Raji (cell line): Measurements from ENCODE around the gene TACR1.

Experiments
- POLR2A ChIP-seq: IDR thresholded peaks from 2 replicates; pipeline ENCODE4 v1.6.1; 2011; ENCODE audit warnings: low read depth, low read length, control low read depth; ENCODE audit not compliant: insufficient read depth

Gene TACR1, protein sequence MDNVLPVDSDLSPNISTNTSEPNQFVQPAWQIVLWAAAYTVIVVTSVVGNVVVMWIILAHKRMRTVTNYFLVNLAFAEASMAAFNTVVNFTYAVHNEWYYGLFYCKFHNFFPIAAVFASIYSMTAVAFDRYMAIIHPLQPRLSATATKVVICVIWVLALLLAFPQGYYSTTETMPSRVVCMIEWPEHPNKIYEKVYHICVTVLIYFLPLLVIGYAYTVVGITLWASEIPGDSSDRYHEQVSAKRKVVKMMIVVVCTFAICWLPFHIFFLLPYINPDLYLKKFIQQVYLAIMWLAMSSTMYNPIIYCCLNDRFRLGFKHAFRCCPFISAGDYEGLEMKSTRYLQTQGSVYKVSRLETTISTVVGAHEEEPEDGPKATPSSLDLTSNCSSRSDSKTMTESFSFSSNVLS

DNA sequence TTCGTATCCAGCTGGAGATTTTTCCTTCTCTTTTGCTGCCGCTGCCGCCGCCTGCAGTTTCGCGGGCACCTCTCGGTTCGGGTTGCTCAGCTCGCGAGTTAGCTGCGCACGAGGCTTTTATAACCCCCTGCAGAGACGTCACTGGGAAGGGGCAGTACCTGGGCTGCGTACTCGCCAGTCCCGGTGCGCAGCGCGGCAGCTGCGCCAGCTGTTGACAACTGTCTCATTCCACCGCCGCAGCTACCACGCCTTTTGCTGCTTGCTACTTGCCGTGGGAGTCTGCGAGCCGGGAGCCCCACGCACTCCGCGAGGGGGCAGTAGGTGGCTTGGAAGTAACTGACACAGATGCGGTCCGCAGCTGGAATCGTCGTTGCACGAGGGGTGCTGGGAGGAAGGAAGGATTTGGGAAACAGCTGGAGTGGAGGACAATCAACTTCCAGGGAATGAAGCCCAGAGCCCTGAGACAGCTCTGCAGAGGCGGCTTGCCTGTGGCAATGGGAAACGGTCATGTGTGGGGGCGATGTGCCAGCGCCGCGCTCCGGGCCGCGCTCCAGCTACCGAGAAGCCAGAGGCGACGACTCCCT, at the start of gene TACR1:
TSS of gene TACR1 (minus strand) at position 93 of the 584 bp plus-strand sequence. CDS start 586 bp downstream, outside the sequence.
- no peak for TF ChIP-seq POLR2A

GRCh38 chr2:75246441-75247167, 47.3 kb upstream of the TACR1 start:
- TF ChIP-seq POLR2A = no peak

GRCh38 chr2:75243219-75243618, 43.9 kb upstream of the TACR1 start:
- TF ChIP-seq POLR2A = no peak

DNA sequence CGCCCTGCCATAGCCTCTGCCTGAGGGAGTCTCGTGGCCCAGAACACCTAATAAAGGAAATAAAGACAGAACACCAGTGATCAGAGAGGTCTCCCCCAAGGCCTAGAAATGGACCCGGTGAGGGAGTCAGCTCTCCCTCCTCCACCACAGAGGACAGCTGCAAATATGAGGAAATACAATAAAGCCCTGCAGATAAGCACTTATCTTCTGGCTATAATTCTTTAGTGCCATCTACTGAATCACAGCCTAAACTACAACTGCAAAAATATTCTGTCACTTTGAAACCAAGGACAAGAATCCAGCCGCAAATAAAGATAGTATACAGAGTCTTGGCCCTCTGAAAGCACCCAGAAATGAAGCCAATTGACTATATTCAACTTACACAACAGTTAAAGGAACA, 42.4 kb upstream of the TACR1 start:
- no peak for TF ChIP-seq POLR2A

GRCh38 chr2:75238670-75239330, 39.5 kb upstream of the TACR1 start:
- no peak for TF ChIP-seq POLR2A

- TF ChIP-seq POLR2A = no peak
Measured at GRCh38 chr2:75237296-75237695, 38.0 kb upstream of the TACR1 start.

- no peak for TF ChIP-seq POLR2A
Measured at GRCh38 chr2:75233965-75234364, 34.6 kb upstream of the TACR1 start.

GRCh38 chr2:75226617-75227016, 27.3 kb upstream of the TACR1 start:
- TF ChIP-seq POLR2A = no peak

DNA sequence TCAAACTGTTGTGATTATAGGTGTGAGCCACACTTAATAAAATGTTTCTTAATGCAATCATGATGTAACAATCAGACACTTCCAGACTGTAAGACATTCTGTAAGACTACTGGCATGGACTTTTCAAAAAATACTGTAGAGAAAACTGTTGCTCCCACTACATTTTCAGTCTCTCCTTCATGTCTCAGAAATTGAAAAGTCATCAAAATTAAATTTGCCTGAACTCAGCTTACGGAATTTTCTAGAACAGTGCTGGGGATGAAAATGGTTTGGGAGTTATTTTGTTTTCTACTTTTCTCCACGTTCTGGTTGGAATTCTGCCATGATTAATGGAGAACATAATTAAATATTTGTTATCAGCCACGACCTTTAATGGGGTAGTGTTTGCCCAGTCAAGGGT, 26.8 kb upstream of the TACR1 start:
- TF ChIP-seq POLR2A = no peak

- no peak for TF ChIP-seq POLR2A
Measured at GRCh38 chr2:75224636-75225094, 25.3 kb upstream of the TACR1 start.

GRCh38 chr2:75222527-75222926, 23.2 kb upstream of the TACR1 start:
- TF ChIP-seq POLR2A = no peak

- TF ChIP-seq POLR2A = no peak
Measured at GRCh38 chr2:75221862-75222261, 22.5 kb upstream of the TACR1 start.

DNA sequence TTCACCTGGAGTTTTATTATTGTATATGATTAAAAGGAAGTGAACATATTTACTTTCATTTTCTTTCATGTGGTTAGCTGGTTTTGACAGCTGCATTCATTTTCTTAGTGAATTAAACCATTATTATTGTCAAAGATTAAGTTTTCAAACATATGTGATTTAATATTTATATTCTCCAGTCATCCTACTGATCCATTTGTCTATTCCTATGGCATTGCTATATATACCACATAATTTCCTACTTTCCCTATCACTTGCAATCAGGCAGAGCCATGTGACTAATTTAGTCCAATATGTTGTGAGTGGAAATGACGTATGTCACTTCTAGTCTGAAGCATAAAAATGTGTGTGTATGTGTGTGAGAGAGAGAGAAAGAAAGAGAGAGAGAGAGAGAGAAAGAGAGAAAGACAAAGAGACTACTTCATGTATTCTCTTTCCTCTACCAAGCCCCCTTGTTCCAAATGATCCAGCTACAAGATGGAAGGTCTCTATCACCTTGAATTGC, 12.0 kb upstream of the TACR1 start:
- no peak for TF ChIP-seq POLR2A

- no peak for TF ChIP-seq POLR2A
Measured at GRCh38 chr2:75210409-75210808, 11.1 kb upstream of the TACR1 start.

DNA sequence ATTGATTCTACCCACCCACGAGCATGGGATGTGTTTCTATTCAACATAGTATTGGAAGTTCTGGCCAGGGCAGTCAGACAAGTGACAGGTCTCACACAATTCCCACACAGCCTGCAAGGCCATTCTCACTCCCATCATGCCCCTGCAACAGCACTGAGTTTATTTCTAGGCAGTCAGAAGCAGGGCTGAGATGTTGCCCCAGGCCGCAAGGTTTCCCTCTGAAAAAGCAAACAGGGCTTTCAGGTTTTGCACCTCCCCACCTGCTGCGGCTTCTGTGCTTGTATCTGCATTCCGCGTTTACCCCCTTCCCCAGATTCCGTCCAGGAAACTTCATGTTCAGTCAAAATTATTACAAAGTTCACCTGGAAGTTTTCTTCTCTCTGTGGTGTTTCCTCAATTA, 9.4 kb upstream of the TACR1 start:
- TF ChIP-seq POLR2A = no peak
